ENCODE data around the gene ZNF606. TPM values are rescaled to one million over a fixed set of nuclear protein-coding genes. Genes with fewer than 3 reads are reported as not detected.

The ZNF606 gene
- total and polyA plus RNA-seq, 10 of the 15 experiments (the other 5 are each of a cell fraction or from before 2014, with no cell fraction given): 2.2 to 10.6 (median 7.6) TPM

GRCh38 chr19:57934820-57935665 lies 67.6 kb downstream of the ZNF606 start, which contains the start of gene ZNF418 (continued):
- TF ChIP-seq IRF5 (IDR thresholded peaks at IDR 0.05; ENCODE audit: borderline replicate concordance) (peak; percentile 31; the same call in 1 of the 2 replicates), MEF2A (IDR thresholded peaks at IDR 0.05; ENCODE audit: insufficient read depth, low read depth, low read length) (no peak), STAT1 (conservative IDR thresholded peaks at IDR 0.05) (no peak), E2F8 (IDR thresholded peaks at IDR 0.05; ENCODE audit: low read depth, partially characterized antibody) (no peak), IRF3 (IDR thresholded peaks at IDR 0.05) (no peak), TCF3 (IDR thresholded peaks at IDR 0.05; ENCODE audit: borderline replicate concordance, insufficient read depth, low read depth, low read length) (no peak), SP1 (IDR thresholded peaks at IDR 0.05; ENCODE audit: low read depth, low read length) (peak; percentile 81), PAX5 (IDR thresholded peaks at IDR 0.05; ENCODE audit: borderline replicate concordance, low read depth, low read length) (no peak), EGR1 (IDR thresholded peaks at IDR 0.05; ENCODE audit: borderline replicate concordance in 1 of 2, low read depth in 2 of 2, low read length in 2 of 2) (peak in 1 of 2 experiments; percentile 56; a peak in 1 of 3 replicates), PKNOX1 (IDR thresholded peaks at IDR 0.05) (peak; percentile 98), MYB (IDR thresholded peaks at IDR 0.05; ENCODE audit: borderline replicate concordance, low read depth, low read length) (no peak), EP300 (IDR thresholded peaks at IDR 0.05; ENCODE audit: borderline replicate concordance in 1 of 2, control insufficient read depth in 1 of 2, low read depth in 2 of 2, low read length in 2 of 2) (no peak), KDM1A (IDR thresholded peaks at IDR 0.05; ENCODE audit: borderline replicate concordance) (no peak), NR2C1 (IDR thresholded peaks at IDR 0.05) (no peak), TARDBP (IDR thresholded peaks at IDR 0.05; ENCODE audit: borderline replicate concordance) (no peak), ELK1 (IDR thresholded peaks at IDR 0.05; ENCODE audit: low read depth, low read length) (no peak), GATAD2B (conservative IDR thresholded peaks at IDR 0.05; ENCODE audit: low read depth) (no peak)

Measured in GM12878 (cell line).